ENCODE measurements around the gene KRTAP16-1. TPM values are rescaled to one million over a fixed set of nuclear protein-coding genes. Genes with fewer than 3 reads are reported as not detected.

The KRTAP16-1 gene
- total RNA-seq, 1 donor from 2014 or later = not detected

DNA sequence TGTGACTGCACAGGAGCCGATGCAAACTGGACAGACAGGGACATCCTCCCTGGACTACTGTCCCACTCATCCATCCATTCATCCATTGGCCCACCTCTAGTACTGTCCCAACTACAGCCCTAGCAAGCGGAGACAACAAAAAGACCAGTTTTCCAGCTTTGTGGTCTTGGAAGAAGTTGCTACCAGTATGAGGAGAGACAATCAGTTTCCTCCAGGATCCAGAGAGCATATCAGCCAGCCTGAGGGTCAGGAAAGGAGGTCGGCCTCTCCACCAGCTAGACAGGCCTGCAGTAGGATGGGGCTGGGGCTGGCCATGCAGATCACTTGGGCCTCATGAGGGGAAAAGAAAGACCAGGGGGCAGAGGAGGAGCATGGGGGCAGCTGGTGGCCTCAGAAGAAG is 24.7 kb upstream of the KRTAP16-1 start:
- Histone ChIP-seq H3K27me3 (ENCODE audit: low read depth) (peaks cover 79% of the 10 kb centered on the region), H3K36me3 (no peaks in the 10 kb centered on the region), H3K27ac (replicated peaks) (no peak overlapping the region), H3K4me1 (no peaks in the 10 kb centered on the region), H3K4me3 (no peak overlapping the region), H3K9me3 (replicated peaks) (no peaks in the 10 kb centered on the region)
- no peak for TF ChIP-seq CTCF (IDR thresholded peaks at IDR 0.05; ENCODE audit: borderline replicate concordance)
- DNase-seq = no peak
- intact Hi-C loops (cut with micrococcal nuclease) = no loop called here

- no peaks in the 10 kb centered on the region for H3K9me3 ChIP-seq (replicated peaks)
- H3K27ac ChIP-seq (replicated peaks) = no peak overlapping the region
- intact Hi-C loops (cut with micrococcal nuclease) = no loop called here
- no peaks in the 10 kb centered on the region for H3K36me3 ChIP-seq
- H3K27me3 ChIP-seq (ENCODE audit: low read depth) = peaks cover 83% of the 10 kb centered on the region
- no peak overlapping the region for H3K4me3 ChIP-seq
- no peak for TF ChIP-seq CTCF (IDR thresholded peaks at IDR 0.05; ENCODE audit: borderline replicate concordance)
- DNase-seq = no peak
- no peaks in the 10 kb centered on the region for H3K4me1 ChIP-seq
Observed at GRCh38 chr17:41333098-41333497, 24.0 kb upstream of the KRTAP16-1 start.

- intact Hi-C loops (cut with micrococcal nuclease) = no loop called here
- no peak for DNase-seq
- no peak overlapping the region for H3K27ac ChIP-seq (replicated peaks)
- H3K27me3 ChIP-seq (ENCODE audit: low read depth) = peaks cover 92% of the 10 kb centered on the region
- H3K4me3 ChIP-seq = no peak overlapping the region
- no peak for TF ChIP-seq CTCF (IDR thresholded peaks at IDR 0.05; ENCODE audit: borderline replicate concordance)
- H3K36me3 ChIP-seq = no peaks in the 10 kb centered on the region
- H3K9me3 ChIP-seq (replicated peaks) = no peaks in the 10 kb centered on the region
- H3K4me1 ChIP-seq = no peaks in the 10 kb centered on the region
Observed at GRCh38 chr17:41332239-41332638, 23.1 kb upstream of the KRTAP16-1 start.

GRCh38 chr17:41331606-41332005 is 22.5 kb upstream of the KRTAP16-1 start:
- Histone ChIP-seq H3K36me3 (no peaks in the 10 kb centered on the region), H3K27ac (replicated peaks) (no peak overlapping the region), H3K27me3 (ENCODE audit: low read depth) (peaks cover 88% of the 10 kb centered on the region), H3K4me1 (no peaks in the 10 kb centered on the region), H3K4me3 (no peak overlapping the region), H3K9me3 (replicated peaks) (no peaks in the 10 kb centered on the region)
- intact Hi-C loops (cut with micrococcal nuclease) = no loop called here
- no peak for TF ChIP-seq CTCF (IDR thresholded peaks at IDR 0.05; ENCODE audit: borderline replicate concordance)
- no peak for DNase-seq

DNA sequence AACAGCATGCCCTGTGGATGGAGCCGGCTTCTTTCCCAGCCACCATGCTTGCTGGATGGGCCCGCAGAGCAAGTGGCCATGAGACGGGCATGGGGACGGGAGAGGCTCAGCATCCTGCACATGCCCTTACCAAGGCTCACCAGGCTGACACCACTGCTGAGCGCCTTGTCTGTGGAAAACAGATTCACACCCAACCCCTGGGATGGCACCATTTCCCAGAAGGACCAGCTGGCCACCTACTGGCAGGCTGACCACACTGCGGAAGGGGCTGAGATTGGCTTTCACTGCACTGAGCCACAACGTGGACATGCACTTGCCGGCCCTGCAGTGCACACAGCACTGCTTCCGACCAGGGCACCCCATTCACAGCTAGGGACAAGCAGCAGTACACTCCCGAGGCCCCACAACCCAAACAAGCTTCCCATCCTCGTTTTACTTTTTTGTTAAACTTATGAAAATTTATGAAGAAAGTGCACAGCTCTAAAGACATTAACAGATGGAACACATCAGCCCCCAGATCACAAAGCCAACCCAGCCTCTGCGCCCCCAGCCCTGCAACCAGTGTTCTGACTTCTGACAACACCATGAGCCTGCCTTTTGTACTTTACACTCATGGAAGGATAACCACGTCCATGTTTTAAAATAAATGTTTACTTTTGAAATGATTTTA is 20.3 kb upstream of the KRTAP16-1 start:
- H3K4me1 ChIP-seq = no peaks in the 10 kb centered on the region
- peaks cover 81% of the 10 kb centered on the region for H3K27me3 ChIP-seq (ENCODE audit: low read depth)
- H3K4me3 ChIP-seq = no peak overlapping the region
- intact Hi-C loops (cut with micrococcal nuclease) = no loop called here
- H3K27ac ChIP-seq (replicated peaks) = no peak overlapping the region
- TF ChIP-seq CTCF (IDR thresholded peaks at IDR 0.05; ENCODE audit: borderline replicate concordance) = peak; percentile 60
- no peaks in the 10 kb centered on the region for H3K36me3 ChIP-seq
- no peaks in the 10 kb centered on the region for H3K9me3 ChIP-seq (replicated peaks)
- no peak for DNase-seq
